ENCODE results near the gene OR4K2.

DNA sequence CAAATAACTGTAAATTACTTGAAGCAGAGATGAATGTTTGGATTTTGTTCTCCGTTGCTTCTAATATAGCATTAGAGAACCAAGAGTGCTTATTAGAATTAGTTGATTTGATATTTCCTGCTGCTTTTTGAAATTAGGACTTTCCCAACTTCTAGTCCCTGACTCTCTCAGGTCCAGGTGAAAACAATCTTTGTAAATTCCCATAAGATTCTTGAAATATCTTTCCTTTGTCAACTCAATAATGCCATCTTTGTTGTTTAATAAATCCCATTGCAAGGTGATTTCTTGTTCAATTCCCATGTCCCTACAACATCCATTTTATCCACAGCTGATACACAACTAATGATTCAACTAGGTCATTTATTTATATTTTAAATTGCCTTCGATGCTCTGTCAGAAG, at the start of gene OR4K2:
- TF ChIP-seq EZH2 (IDR thresholded peaks at IDR 0.05; ENCODE audit: insufficient read depth, poor library complexity, severe bottlenecking) (no peak), EZH2phosphoT487 (IDR thresholded peaks at IDR 0.05; ENCODE audit: insufficient read depth, low read depth) (no peak)

All from GM23248 (cell line).